Mesodermal cell (in vitro differentiated cells): Measurements from ENCODE around the gene STARD3.

ENCODE experiments used
- H3K27ac ChIP-seq: 2 replicates; pipeline ENCODE4 v1.7.0; 2013; ENCODE audit warnings: mild to moderate bottlenecking, low read depth, low read length, moderate library complexity; ENCODE audit not compliant: severe bottlenecking
- H3K36me3 ChIP-seq: 2 replicates; pipeline ENCODE4 v1.7.1; 2013; ENCODE audit warnings: mild to moderate bottlenecking, low read length, moderate library complexity; ENCODE audit not compliant: control insufficient read depth, insufficient read depth
- H3K4me1 ChIP-seq: one replicate; pipeline ENCODE4 v1.7.1; 2013; ENCODE audit warnings: mild to moderate bottlenecking, low read length; ENCODE audit not compliant: insufficient read depth, control insufficient read depth, poor library complexity, severe bottlenecking
- H3K4me3 ChIP-seq: 2 replicates; pipeline ENCODE4 v1.7.0; 2013; ENCODE audit warnings: low read length, control low read depth, mild to moderate bottlenecking; ENCODE audit not compliant: insufficient read depth, poor library complexity, severe bottlenecking; ENCODE audit errors: extremely low read depth
- H3K9me3 ChIP-seq: 2 replicates; pipeline ENCODE4 v1.7.1; 2013; ENCODE audit warnings: mild to moderate bottlenecking, low read length, moderate library complexity; ENCODE audit not compliant: control insufficient read depth
- WGBS, 2 experiments: methylation state at CpG; one replicate each; pipeline ENCODE4 v1.1.5; 2013; ENCODE audit warnings: missing lambda C conversion rate in 2 of 2; ENCODE audit not compliant: insufficient coverage in 2 of 2; 5-methylcytosine and 5-hydroxymethylcytosine counted together

The STARD3 gene

DNA sequence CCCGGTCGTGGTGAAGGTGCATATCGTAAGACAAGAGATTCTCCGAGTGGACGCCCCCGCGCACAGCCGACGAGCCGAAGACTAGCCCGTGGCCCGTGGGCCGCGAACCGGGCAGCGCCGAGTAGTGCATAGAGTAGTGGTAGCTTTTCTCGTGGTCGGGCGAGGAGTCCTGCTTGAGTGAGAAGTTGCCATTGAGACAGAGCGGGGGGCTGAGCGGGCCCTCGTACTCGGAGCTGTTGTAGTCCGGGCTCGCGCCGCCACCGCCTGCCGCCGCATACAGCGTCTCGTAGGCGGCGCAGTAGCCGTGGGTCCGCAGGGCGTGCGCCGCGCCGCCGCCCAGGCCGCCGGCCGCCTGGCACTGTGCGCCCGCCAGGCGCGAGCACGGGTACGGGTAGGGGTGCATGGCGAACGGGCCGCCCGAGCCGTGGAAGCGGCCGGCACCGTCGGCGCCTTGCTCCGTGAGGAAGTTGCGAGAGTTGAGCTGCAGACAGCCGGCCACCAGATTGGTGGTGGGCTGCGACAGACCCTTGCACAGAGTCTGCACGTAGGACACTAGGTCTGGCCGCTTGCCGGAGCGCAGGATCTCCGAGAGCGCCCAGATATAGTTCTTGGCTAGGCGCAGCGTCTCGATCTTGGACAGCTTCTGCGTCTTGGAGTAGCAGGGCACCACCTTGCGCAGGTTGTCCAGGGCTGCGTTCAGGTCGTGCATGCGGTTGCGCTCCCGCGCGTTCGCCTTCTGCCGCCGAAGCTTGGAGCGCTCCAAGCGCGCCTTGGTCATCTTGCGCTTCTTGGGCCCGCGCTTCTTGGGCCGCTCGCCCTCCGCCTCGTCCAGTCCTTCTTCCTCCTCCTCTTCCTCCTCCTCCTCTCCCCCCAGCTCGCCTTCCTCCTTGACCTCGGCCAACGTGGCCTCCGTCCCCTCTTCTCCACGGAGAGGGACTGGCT is 31.2 kb upstream of the STARD3 start:
- no peaks in the 10 kb centered on the region for H3K36me3 ChIP-seq
- 1% methylated on average over 84 to 101 of the region's 102 CpGs for WGBS, 2 experiments
- H3K4me1 ChIP-seq: peaks cover 10% of the 10 kb centered on the region
- H3K27ac ChIP-seq: no peak overlapping the region
- H3K4me3 ChIP-seq: no peak overlapping the region
- no peaks in the 10 kb centered on the region for H3K9me3 ChIP-seq

DNA sequence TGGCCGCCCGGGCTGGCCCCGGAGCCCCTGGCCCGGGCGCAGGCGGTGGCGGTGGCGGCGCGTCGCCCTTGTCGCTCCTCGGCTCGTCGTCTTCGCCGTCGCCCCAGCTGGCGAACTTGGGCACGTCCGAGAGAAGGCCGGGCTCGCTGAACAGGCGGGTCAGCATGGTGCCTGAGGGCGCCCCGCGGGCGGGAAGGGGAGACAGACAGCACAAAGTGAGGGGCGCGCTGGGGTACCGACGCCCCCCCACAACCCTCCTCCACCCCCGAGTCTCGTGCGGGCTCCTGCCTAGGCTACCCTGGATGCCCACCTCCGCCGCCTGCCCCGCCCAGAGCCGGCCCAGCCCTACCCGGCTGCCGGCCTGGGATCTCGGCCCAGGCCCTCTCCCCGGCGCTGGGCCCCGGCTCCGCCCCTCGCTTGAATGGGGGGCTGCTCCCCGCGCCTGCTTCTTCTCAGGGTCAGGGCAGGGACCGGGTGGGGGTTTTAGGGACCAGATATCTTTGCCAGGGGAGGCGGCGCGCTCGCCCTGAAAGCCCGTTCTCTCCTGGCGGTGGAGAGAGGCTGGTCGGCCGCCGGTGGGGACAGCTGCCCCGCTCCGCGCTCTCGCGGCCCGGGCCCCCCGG is 30.4 kb upstream of the STARD3 start:
- WGBS, 2 experiments: 0 to 1% methylated on average over 21 to 51 of the region's 66 CpGs

DNA sequence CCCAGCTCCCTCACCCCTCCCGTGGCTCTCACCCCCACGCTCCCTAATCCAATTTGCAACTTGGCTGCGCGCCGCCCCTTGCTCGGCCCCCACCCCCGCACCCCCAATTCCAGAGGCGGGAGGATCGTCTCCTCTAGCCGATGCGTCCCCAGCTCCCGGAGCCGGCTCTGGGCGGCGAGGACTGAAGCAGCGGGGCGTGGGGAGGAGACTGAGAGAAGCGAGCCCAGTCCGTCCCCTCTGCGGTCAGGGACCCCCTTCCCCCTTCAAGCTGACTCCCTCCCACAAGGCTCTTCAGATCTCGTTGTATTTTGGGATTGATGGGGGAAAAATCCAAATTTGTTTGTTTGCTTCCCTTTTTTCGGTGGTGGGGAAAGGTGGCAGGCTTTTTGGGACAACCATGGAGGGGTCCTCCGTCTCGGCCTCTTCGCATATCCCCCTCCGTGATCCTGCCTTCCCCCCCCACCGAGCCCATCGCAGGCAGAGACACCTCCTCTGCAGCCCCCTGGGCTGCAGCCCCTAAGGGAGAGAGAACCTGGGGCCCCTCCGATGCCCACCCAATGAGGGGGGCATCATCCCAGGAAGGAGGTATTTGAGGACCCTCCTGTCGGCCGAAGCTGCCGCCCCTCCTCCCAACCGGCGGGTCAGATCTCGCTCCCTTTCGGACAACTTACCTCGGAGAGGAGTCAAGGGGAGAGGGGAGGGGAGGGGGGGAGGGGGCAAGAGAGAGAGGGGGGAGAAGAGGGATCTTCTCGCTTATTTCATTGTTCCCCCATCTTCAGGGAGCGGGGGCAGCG is 29.7 kb upstream of the STARD3 start:
- Histone ChIP-seq H3K9me3 (no peaks in the 10 kb centered on the region), H3K36me3 (no peaks in the 10 kb centered on the region), H3K4me3 (no peak overlapping the region), H3K27ac (no peak overlapping the region), H3K4me1 (no peaks in the 10 kb centered on the region)
- 0% methylated on average over 2 to 12 of the region's 40 CpGs for WGBS, 2 experiments

More for the DNA sequence above, 30.4 kb upstream of the STARD3 start:
- no peaks in the 10 kb centered on the region for H3K36me3 ChIP-seq
- H3K4me1 ChIP-seq: peaks cover 7% of the 10 kb centered on the region
- H3K4me3 ChIP-seq: no peak overlapping the region
- H3K9me3 ChIP-seq: no peaks in the 10 kb centered on the region
- H3K27ac ChIP-seq: no peak overlapping the region

DNA sequence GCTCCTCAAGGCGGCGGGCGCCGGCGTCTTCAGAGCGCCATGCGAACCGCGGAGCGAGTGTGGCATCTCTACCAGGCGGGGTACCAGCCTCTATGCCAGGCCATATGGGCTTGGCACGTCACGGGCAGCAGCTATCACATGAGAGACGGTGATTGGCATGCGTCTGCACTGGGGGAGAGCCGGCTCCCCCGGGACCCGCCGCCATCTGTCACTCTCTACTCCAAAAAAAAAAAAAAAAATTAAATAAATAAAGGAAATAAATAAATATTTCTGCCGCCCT is 29.2 kb upstream of the STARD3 start, which contains the start of gene NEUROD2:
NEUROD2 (minus strand) TSS at position 70 of the 280 bp plus-strand sequence. CDS start 1,321 bp downstream, outside the sequence.
- H3K4me1 ChIP-seq: no peaks in the 10 kb centered on the region
- 3 to 4% methylated on average over 5 to 11 of the region's 20 CpGs for WGBS, 2 experiments
- no peaks in the 10 kb centered on the region for H3K36me3 ChIP-seq
- H3K9me3 ChIP-seq: no peaks in the 10 kb centered on the region
- H3K4me3 ChIP-seq: no peak within 1 kb of the TSS
- no peak within 1 kb of the TSS for H3K27ac ChIP-seq

DNA sequence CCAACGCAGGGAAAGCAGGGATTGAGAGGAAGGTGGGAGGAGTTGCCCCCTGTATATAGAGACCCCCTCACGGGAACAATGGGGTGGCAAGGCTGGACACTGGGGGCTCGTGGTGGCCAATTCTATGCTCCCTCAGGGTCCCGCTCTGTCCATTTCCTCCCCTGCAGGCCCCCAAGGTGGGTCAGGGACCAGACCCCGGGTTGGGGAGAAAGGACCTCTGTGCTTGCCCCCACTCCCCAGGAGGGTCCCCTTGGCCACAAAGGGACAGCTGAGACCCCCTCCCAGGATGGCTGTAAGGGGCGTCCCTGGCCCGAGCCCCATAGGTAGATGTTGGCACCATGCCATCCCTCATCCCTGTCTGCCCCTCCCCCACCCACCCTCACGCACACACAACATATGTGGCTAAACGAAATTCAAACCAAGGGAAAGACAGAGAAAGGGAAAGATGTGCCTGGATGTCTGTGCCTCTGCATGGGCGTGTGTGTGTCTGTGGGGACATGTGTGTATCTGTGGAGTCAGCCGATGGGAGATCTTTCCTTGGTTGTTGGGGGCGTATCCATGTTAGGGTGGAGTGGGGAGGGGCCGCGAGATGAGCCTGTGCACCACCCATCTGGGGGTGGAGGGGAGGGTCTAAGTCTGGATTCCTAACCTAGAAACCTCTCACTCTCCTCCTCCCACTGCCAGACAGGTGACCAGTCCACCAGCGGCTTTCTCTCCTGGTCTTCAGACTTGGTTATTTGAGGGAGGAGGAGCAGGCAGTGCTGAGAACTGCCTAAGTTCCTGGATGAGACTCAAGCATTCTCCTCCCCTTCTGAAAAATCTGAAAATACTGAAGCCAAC is 28.6 kb upstream of the STARD3 start:
- no peaks in the 10 kb centered on the region for H3K36me3 ChIP-seq
- no peak overlapping the region for H3K27ac ChIP-seq
- WGBS, 2 experiments: 18 to 31% methylated on average over 3 of the region's 15 CpGs
- no peaks in the 10 kb centered on the region for H3K9me3 ChIP-seq
- no peaks in the 10 kb centered on the region for H3K4me1 ChIP-seq
- no peak overlapping the region for H3K4me3 ChIP-seq

DNA sequence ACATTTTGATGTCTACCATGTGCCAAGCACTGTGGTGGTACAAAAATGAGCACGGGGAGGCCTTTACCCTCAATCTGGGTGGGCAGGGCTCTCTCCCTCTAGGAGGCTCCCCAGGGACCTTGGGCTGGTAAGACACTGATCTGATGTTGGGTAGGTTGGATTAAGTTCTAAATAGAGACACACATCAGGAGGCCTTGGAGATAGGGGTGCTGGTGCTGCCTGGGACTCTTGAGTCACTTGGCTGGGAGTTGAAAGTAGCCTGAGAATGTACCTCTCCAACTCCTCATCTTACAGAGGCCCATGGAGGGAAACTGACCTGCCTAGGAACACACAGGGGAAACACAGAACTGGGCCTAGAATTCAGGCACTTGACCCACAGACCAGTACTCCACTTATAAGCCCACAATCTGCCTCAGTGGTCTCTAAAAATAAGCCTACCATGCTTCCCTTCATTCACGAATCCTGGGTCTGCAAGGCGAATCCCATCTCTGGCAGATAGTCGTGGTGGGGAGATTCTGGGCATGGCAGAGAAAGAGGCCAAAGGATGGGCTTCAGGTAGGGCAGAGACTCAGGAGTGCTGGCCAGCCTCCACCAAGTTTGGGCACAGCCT is 27.4 kb upstream of the STARD3 start:
- Histone ChIP-seq H3K4me1 (no peaks in the 10 kb centered on the region), H3K4me3 (no peak overlapping the region)
- 75 to 100% methylated on average over 2 to 3 of the region's 4 CpGs for WGBS, 2 experiments

DNA sequence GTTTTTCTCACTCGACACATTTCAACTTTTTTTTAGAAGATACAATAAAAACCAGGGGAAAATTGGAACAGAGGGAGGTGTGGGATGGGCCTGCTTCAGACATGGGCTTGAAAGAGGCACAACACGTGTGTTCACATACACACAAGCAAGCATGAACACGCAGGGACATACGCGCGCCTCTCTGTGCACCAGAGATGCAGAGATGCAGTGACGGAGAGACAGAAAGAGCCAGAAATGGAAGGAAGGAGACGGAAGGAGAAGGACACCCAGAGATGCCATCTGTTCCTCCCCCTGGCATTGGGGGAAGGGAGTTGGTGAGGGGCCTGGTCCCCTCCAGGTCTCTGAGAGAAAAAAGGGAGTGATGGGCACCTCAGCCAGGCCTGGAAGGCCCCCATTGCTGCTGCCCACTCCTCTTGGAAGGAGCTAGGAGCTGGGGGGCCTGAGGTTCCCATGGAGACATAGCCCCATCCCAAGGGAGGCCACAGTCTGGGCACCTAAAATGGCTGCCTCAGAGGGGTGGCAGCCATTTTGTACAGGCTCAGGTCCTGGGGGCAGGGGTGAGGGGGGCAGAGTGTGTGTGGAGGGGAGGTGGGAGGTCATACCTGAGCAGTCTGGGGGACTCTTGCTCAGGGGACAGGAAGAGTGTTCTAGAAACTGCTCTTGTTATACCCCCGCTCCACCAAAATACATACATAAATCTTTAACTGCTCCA is 25.4 kb upstream of the STARD3 start:
- Histone ChIP-seq H3K9me3 (no peaks in the 10 kb centered on the region), H3K4me1 (no peaks in the 10 kb centered on the region), H3K4me3 (no peak overlapping the region), H3K36me3 (no peaks in the 10 kb centered on the region), H3K27ac (no peak overlapping the region)
- WGBS, 2 experiments: 88 to 99% methylated on average over 7 of the region's 9 CpGs

More for the DNA sequence above, 27.4 kb upstream of the STARD3 start:
- H3K9me3 ChIP-seq: no peaks in the 10 kb centered on the region
- H3K36me3 ChIP-seq: no peaks in the 10 kb centered on the region
- H3K27ac ChIP-seq: no peak overlapping the region

DNA sequence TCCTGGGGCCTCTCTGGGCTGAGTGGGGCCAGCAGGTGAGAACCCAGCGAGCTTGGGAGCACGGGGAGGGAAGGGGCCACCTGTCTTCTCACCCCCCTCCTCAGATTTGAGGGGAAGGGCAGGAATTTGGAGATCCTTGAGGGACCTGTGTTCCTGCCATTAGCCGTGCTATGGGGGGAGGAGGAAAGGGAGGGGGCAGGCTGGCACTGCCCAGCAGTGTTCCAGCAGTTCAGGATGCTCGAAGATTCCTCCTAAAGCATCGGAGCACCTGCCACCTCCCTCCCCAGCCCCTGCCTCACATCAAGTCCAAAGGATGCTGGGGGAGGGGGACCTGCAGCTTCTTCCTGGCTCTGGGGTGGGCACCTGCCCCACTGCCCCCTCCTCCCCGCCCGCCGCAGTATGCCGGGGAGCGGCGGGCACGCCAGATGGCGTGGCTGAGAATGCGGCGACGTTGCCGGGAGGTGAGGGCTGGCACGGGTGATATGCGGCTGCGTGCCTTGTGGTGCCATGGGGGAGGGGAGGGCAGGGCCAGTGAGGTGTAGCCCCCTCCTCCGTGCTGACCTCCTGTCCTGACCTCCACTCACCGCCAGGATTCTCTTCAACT is 24.6 kb upstream of the STARD3 start:
- H3K27ac ChIP-seq: no peak overlapping the region
- 50 to 78% methylated on average over 12 to 14 of the region's 22 CpGs for WGBS, 2 experiments
- no peak overlapping the region for H3K4me3 ChIP-seq
- no peaks in the 10 kb centered on the region for H3K9me3 ChIP-seq
- H3K4me1 ChIP-seq: no peaks in the 10 kb centered on the region
- H3K36me3 ChIP-seq: no peaks in the 10 kb centered on the region

DNA sequence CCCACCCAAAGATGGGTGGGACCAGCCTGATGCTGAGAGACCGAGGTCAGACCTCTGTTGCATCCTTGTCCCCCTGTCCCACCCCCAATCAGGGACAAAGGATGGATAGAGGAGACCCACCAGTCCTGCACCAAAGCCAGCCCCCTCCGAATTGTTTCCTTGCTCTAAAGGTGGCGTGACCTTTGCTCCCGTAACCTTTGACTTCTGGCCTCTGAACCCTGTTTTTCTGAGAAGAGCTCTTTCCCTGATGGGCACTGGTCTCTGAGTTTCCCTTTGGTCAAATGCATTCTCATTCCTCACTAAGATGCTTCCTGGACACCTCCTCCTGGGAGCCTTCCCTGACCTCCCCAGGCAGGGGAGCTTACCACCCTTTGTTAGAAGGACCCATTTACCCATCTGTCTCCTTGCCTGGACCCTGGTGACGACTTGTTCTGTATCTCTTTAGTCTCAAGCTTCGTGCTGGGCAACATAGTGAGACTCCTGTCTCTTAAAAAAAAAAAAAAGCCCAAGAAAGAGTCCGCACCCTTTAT is 23.9 kb upstream of the STARD3 start:
- H3K36me3 ChIP-seq: no peaks in the 10 kb centered on the region
- H3K27ac ChIP-seq: no peak overlapping the region
- H3K4me1 ChIP-seq: no peaks in the 10 kb centered on the region
- 75 to 84% methylated on average over 6 to 7 of the region's 7 CpGs for WGBS, 2 experiments
- no peaks in the 10 kb centered on the region for H3K9me3 ChIP-seq
- no peak overlapping the region for H3K4me3 ChIP-seq
